ENCODE data around the gene TXNDC8. TPM values are rescaled to one million over a fixed set of nuclear protein-coding genes. Genes with fewer than 3 reads are reported as not detected.

Gene TXNDC8
- total RNA-seq, 1 experiment from 2014 or later = not detected

DNA sequence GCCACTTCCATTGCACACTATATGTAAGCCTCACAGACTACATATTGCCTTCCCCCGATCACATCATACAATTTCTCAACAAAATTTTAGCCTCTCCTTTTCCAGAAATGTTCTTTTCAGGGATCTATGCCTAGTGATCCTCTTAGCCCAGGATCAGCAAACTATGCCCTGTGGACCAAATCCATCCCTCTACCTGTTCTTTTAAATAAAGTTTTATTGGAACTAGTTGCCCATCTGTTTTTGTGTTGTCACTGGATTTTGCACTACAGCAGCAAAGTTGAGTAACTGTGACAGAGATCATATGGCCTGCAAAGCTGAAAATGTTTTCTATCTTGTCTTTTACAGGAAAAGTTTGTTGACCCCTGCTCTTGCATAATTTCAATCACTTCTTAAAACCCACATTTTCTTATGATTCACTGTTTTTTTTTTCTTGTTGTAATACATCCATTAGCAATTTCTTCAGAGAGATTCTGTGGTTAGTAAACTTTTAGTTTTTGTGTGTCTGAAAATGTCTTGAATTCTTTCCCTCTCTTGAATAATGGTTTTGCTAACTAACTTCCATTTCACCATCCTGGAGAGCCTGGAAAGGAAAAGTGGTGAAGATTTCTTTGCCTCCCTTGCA, 7.1 kb downstream of the TXNDC8 start:
- no peak for DNase-seq (ENCODE audit: low spot score)

DNA sequence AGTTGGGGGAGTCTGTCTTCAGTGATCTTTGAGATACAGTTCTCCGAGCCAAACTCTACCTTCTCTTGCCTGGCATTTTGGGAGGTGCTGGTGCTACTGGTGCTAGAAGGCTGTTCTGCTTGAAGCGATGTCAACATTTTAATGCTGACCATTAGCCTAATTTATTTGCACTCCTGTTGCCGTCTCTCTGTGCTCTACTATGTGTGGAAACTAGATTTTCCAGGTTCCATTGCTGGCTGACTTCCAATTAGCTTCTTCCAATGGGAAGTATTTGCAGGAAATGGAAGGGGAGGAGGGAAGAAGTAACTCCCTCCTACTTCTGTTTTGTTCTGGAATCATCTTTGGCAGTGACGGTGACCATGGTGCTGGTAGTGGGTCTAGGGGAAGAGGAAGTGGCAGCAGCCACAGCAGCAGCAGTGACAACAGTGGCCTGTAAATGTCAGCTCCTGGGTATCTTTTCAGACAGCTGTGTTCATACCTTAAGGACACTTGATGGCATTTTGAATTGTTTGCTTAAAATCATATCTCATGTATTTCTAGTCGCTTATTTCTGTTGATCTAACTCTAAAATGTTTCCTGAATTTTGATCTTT, 7.9 kb downstream of the TXNDC8 start:
- peaks cover 5% of the 10 kb centered on the region; the same call in 1 of the 2 replicates for H3K27me3 Mint-ChIP-seq (ENCODE audit: low read depth)
- H3K36me3 Mint-ChIP-seq = no peaks in the 10 kb centered on the region
- H3K4me3 Mint-ChIP-seq = no peak overlapping the region
- CTCF ChIA-PET = no interaction called here
- no peaks in the 10 kb centered on the region for H3K4me1 Mint-ChIP-seq
- DNase-seq (ENCODE audit: low spot score) = no peak
- POLR2A ChIA-PET = interaction anchor here (0.5 kb wide), 1 partner anchor 705 kb away, joined by 3 read pairs; no protein-coding TSS in a partner anchor
- ATAC-seq = no peak
- H3K27ac Mint-ChIP-seq = no peak overlapping the region
- TF ChIP-seq, protein P1, sequence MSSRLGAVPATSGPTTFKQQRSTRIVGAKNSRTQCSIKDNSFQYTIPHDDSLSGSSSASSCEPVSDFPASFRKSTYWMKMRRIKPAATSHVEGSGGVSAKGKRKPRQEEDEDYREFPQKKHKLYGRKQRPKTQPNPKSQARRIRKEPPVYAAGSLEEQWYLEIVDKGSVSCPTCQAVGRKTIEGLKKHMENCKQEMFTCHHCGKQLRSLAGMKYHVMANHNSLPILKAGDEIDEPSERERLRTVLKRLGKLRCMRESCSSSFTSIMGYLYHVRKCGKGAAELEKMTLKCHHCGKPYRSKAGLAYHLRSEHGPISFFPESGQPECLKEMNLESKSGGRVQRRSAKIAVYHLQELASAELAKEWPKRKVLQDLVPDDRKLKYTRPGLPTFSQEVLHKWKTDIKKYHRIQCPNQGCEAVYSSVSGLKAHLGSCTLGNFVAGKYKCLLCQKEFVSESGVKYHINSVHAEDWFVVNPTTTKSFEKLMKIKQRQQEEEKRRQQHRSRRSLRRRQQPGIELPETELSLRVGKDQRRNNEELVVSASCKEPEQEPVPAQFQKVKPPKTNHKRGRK (CRISPR knock-in tag; IDR thresholded peaks at IDR 0.05; ENCODE audit: borderline replicate concordance) = no peak
- no peak for TF ChIP-seq CREB1 (CRISPR knock-in tag; IDR thresholded peaks at IDR 0.05)
- TF ChIP-seq ERG (CRISPR knock-in tag; IDR thresholded peaks at IDR 0.05) = no peak
- no peak for TF ChIP-seq OVOL2 (CRISPR knock-in tag; IDR thresholded peaks at IDR 0.05; ENCODE audit: borderline replicate concordance)
- no peak for TF ChIP-seq MXD4 (CRISPR knock-in tag; IDR thresholded peaks at IDR 0.05; ENCODE audit: borderline replicate concordance)
- no peak for TF ChIP-seq ZNF263 (CRISPR knock-in tag; IDR thresholded peaks at IDR 0.05; ENCODE audit: low read depth)
- TF ChIP-seq ZBTB43 (CRISPR knock-in tag; IDR thresholded peaks at IDR 0.05) = no peak
- TF ChIP-seq ETV6 (CRISPR knock-in tag; IDR thresholded peaks at IDR 0.05) = no peak
- TF ChIP-seq RORB (CRISPR knock-in tag; IDR thresholded peaks at IDR 0.05) = no peak
- TF ChIP-seq CTCF (IDR thresholded peaks at IDR 0.05) = no peak
- H3K9me3 Mint-ChIP-seq = peaks cover 16% of the 10 kb centered on the region

More for the DNA sequence above, 7.1 kb downstream of the TXNDC8 start:
- no peak for TF ChIP-seq AR (CRISPR knock-in tag; IDR thresholded peaks at IDR 0.05)
- TF ChIP-seq, protein P2, sequence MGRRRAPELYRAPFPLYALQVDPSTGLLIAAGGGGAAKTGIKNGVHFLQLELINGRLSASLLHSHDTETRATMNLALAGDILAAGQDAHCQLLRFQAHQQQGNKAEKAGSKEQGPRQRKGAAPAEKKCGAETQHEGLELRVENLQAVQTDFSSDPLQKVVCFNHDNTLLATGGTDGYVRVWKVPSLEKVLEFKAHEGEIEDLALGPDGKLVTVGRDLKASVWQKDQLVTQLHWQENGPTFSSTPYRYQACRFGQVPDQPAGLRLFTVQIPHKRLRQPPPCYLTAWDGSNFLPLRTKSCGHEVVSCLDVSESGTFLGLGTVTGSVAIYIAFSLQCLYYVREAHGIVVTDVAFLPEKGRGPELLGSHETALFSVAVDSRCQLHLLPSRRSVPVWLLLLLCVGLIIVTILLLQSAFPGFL (CRISPR knock-in tag; IDR thresholded peaks at IDR 0.05; ENCODE audit: borderline replicate concordance) = no peak
- TF ChIP-seq, protein P3, sequence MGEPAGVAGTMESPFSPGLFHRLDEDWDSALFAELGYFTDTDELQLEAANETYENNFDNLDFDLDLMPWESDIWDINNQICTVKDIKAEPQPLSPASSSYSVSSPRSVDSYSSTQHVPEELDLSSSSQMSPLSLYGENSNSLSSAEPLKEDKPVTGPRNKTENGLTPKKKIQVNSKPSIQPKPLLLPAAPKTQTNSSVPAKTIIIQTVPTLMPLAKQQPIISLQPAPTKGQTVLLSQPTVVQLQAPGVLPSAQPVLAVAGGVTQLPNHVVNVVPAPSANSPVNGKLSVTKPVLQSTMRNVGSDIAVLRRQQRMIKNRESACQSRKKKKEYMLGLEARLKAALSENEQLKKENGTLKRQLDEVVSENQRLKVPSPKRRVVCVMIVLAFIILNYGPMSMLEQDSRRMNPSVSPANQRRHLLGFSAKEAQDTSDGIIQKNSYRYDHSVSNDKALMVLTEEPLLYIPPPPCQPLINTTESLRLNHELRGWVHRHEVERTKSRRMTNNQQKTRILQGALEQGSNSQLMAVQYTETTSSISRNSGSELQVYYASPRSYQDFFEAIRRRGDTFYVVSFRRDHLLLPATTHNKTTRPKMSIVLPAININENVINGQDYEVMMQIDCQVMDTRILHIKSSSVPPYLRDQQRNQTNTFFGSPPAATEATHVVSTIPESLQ (CRISPR knock-in tag; IDR thresholded peaks at IDR 0.05) = no peak
- no peak overlapping the region for H3K4me3 Mint-ChIP-seq
- no peaks in the 10 kb centered on the region for H3K36me3 Mint-ChIP-seq
- peaks cover 16% of the 10 kb centered on the region for H3K9me3 Mint-ChIP-seq
- peaks cover 5% of the 10 kb centered on the region; the same call in 1 of the 2 replicates for H3K27me3 Mint-ChIP-seq (ENCODE audit: low read depth)
- no peak for ATAC-seq
- H3K27ac Mint-ChIP-seq = no peak overlapping the region
- no peaks in the 10 kb centered on the region for H3K4me1 Mint-ChIP-seq
- CTCF ChIA-PET = no interaction called here
- POLR2A ChIA-PET = interaction anchor here (0.5 kb wide), 1 partner anchor 704 kb away, joined by 3 read pairs; no protein-coding TSS in a partner anchor
